ENCODE measurements around the gene UBE3B.

The UBE3B gene

GRCh38 chr12:109488051-109488665 is 10.7 kb downstream of the UBE3B start:
- TF ChIP-seq GLIS3 (CRISPR knock-in tag; IDR thresholded peaks at IDR 0.05): no peak
- no peak for TF ChIP-seq POU6F1 (CRISPR knock-in tag; IDR thresholded peaks at IDR 0.05; ENCODE audit: borderline replicate concordance, low read depth)
- TF ChIP-seq ZFP30 (CRISPR knock-in tag; IDR thresholded peaks at IDR 0.05): no peak
- no peak for TF ChIP-seq TSHZ2 (CRISPR knock-in tag; IDR thresholded peaks at IDR 0.05)
- TF ChIP-seq CSDC2 (CRISPR knock-in tag; IDR thresholded peaks at IDR 0.05): no peak
- TF ChIP-seq ZNF8 (CRISPR knock-in tag; IDR thresholded peaks at IDR 0.05): no peak
- TF ChIP-seq BACH2 (CRISPR knock-in tag; IDR thresholded peaks at IDR 0.05; ENCODE audit: borderline replicate concordance): no peak
- TF ChIP-seq, protein P1, sequence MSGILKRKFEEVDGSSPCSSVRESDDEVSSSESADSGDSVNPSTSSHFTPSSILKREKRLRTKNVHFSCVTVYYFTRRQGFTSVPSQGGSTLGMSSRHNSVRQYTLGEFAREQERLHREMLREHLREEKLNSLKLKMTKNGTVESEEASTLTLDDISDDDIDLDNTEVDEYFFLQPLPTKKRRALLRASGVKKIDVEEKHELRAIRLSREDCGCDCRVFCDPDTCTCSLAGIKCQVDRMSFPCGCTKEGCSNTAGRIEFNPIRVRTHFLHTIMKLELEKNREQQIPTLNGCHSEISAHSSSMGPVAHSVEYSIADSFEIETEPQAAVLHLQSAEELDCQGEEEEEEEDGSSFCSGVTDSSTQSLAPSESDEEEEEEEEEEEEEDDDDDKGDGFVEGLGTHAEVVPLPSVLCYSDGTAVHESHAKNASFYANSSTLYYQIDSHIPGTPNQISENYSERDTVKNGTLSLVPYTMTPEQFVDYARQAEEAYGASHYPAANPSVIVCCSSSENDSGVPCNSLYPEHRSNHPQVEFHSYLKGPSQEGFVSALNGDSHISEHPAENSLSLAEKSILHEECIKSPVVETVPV (CRISPR knock-in tag; IDR thresholded peaks at IDR 0.05): no peak
- no peak for TF ChIP-seq ZFP3 (CRISPR knock-in tag; IDR thresholded peaks at IDR 0.05)
- no peak for TF ChIP-seq RARB (CRISPR knock-in tag; IDR thresholded peaks at IDR 0.05)
- TF ChIP-seq ZNF70 (CRISPR knock-in tag; IDR thresholded peaks at IDR 0.05): no peak
- no peak for TF ChIP-seq PATZ1 (CRISPR knock-in tag; IDR thresholded peaks at IDR 0.05; ENCODE audit: borderline replicate concordance)

GRCh38 chr12:109489016-109489954 is 11.9 kb downstream of the UBE3B start:
- no peak for ATAC-seq

More at GRCh38 chr12:109488051-109488665, 10.7 kb downstream of the UBE3B start:
- no peak for ATAC-seq

GRCh38 chr12:109489955-109490565 is 12.6 kb downstream of the UBE3B start:
- no peak for ATAC-seq
- TF ChIP-seq TCF4 (CRISPR knock-in tag; IDR thresholded peaks at IDR 0.05; ENCODE audit: borderline replicate concordance) (no peak), ZC3H10 (CRISPR knock-in tag; IDR thresholded peaks at IDR 0.05) (no peak), CREB5 (CRISPR knock-in tag; IDR thresholded peaks at IDR 0.05; ENCODE audit: low read depth) (no peak), ARNTL (CRISPR knock-in tag; IDR thresholded peaks at IDR 0.05; ENCODE audit: borderline replicate concordance, low read depth) (no peak), SNAI2 (CRISPR knock-in tag; IDR thresholded peaks at IDR 0.05) (no peak), ESRRG (CRISPR knock-in tag; IDR thresholded peaks at IDR 0.05) (no peak)

More at GRCh38 chr12:109489016-109489954, 11.9 kb downstream of the UBE3B start:
- no peak for TF ChIP-seq CSDC2 (CRISPR knock-in tag; IDR thresholded peaks at IDR 0.05)

Measured in SK-N-SH treated with all-trans-retinoic acid at 6 μM for 48 hours (cell line).